Stimulated activated CD4-positive, alpha-beta T cell treated with anti-CD3 and anti-CD28 coated beads, Interleukin-15, amount 100 ng/mL, for 24 hours (primary cell): Measurements from ENCODE around the gene KIAA1614.
"Not testable (repeated sequence)": the region's sequence is repeated elsewhere in the genome, so short reads cannot be mapped to it uniquely, and the experiment has no call there.

Experiments used
- DNase-seq: peaks from one replicate; pipeline ENCODE4 v3.0.0-alpha.2; 2020

Gene KIAA1614

DNA sequence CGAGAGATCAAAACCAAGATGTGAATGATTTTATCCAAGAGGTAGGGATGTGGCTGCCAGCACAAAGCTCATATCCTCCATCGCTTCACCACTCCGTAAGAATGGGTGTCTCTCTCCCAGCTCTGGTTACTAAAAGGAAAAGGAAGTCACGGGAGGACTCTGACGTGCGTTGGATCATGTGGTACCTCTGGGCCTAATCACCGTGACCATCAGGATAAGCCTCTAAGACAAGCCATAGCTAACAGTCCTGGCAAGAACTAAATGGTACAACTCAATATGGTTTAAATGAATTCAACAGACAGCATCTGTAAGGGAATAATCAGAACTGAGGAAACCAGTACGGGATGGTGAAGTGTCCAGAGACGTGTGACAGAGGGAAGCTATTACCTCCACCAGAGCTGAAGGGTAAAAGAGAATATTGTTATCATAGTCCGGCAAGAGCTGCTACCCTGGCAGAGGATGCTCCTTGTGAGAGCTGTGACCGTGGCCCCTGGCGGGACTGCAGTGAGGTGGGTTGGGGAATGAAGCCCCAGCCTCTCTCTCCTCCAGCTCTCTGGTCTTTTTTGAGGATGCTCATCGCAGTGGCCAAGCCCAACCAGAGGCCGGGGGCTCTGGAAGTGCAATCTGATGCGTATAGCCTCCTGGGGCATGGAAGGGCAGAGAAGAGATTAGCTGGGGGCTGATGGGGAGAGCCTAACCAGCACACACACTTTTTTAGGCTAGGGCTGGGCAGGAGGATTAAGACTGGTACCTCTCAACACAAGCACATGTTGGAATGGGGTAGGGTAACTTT, 54.2 kb downstream of the KIAA1614 start:
- no peak for DNase-seq

DNA sequence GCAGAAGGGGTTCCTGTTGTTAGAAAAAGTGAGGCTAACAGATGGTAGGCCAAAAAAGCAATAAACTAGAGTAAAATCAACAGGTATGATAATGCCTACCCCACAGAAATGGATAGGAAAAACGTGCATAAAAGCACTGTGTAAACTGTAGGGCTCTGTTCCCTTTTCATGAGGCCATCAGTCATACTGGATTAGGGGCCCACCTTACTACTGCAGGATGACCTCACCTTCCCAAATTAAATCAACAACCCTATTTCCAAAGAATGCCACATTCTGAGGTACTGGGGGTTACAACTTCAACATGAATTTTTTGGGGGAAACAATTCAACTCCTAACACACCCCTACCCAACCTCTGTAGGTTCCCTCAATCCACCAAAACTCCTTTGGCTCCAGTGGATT, 54.9 kb downstream of the KIAA1614 start:
- no peak for DNase-seq

DNA sequence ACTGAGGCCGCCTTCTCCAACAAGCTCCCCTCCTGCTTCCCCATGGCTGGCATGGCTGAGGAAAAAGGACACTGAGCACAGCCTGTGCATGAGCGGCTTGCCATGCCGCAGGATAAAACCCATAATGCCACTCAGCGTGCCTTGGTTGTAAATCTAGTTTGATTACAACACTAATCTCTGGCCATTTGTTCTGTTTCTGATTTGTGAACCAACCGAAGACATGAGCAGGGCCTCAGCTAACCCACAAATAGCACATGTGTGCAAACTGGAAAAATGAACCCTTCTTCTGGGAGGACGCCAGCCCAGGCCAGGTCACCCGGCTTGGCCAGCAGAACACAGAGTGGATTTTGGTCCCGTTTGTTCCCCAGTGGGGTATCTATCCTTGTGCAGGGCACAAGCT, 56.1 kb downstream of the KIAA1614 start:
- not testable (repeated sequence) for DNase-seq

DNA sequence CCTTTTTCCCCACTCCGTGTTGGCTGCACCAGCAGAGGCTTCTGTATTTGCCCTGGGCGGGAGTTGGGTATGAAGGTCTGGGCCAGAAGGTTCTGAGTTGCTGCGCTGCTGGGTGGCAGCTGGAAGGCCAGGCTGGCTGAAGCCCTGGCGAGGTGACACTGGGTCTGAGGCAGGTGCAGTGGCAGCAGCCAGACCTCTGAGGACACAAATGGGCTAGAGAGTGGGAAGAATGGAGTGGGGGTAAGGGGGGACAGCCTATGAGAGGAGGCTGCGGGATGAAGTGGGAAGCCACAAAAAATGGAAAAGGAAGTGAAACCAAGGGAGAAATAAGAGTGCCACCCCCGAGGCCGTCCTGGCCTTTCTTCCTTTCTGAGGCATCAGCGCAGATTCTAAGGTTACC, 56.7 kb downstream of the KIAA1614 start:
- no peak for DNase-seq

DNA sequence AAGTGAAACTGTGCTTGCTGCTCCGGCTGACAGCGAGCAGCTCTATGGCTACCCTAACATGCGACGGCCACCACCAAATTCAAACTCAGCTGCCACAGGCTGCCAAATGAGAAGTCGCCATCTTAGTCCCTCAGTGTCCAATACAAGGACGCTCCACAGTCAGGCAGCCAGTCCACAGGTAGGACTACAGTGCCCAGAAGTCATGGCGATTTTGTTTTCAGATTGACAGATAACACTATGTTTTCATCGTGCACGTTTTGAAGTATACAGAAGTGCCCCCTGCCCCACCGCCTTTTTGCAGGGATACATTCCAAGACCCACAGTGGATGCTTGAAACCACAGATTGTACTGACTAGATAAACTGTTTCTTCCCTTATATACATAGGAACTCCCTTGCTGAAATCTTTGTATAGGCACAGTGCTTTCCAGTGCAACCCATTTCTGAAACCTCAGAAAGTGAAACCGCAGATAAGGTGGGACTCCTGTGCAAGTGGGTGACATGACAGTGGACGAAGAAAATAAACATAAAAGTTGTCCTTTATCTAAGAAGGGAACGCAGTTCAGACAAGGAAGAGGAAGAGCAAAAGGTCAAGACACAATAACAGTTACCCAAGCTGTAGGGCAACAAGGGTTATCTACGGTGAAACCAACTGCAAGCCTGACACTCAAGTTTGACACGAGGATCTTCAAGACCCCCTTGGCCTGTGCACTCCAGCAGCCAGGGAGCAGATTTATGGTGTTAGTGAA, 57.8 kb downstream of the KIAA1614 start:
- DNase-seq = no peak

DNA sequence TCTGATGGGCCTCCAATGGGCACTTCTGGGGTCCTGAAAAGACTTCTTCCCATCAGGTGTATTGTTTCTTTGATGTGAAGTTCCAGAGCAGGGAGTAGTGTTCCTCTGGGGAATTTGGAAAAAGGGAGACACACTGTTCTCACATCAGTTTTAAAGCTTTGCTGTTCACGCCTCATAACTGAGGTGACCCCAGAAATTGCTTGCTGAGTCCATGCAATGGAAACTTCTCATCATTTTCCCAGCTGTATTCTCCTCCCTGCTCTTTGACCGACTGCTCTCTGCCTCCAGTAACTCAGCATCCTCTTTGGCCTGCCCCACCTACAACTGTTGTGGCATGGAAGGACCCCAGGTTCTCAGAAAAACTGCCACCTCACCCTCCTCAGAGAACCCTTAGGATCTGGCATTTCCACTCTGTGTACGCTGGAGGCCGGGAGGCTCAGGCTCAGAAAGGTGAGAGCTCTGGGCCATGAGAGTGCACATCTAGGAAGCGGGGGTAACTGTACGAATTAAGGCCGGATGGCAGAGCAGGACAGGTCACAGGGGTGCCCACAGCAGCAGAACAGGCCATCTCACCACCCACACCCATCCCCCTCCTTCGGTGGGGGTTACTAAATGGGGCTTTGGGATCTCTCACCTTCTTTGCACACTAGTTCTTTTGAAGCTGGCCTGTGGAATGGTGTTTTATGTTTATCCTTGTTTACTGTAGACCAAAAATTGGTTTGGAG, 58.7 kb downstream of the KIAA1614 start:
- no peak for DNase-seq

DNA sequence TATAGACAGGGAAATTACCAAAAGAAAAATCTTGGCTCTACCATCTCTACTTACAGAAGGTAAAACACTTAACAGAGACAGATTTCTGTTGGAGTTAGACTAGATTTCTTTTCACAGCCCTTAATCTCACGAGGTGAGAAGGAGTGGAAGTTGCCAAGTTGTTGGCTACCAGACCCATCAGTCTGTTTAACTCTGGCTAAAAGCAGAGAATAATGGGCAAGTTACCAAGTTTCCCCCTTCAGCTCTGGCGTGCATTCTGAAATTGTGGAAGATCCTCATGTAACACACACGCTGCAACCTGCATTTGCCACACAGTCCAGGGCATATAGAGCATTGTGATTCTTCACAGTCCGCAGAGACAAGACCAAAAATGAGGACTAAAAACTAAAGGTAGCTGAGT, 60.7 kb downstream of the KIAA1614 start:
- no peak for DNase-seq

DNA sequence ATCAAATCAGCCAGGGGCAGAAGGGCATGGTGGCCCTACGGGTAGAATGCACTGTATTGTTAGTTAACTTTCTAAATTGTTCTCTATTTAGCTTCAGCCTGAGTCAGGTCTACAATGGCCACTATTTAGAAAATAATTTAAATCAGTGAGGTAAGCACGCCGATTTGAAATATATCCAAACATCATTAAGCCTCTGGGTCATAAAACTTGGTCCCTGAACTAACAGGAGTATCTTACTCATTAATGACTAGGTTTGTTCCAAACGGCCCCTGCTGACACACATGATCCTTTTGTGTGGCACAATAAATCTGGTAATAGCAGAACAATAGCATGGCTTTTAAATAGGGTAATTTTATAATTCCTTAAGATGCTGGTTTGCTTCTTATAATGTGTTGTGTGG, 61.5 kb downstream of the KIAA1614 start:
- DNase-seq = no peak

DNA sequence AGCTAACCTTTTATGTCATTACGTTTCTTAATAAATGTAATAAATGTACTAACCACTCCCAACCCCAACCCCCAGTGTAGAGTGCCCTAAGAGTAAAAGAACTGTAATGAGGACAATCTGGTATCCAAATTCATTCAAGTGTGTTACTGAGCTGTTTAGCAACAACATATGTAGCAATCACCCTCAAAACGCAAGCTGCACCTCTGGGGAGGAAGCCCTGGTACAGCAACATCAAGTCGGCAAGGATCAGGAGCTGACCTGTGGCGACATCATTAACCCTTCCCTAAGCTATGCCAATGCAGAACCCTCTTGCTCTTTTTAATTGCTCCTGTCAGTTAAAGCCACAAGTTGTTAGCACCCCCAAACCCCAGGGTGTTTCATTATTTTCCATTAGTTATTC, 62.9 kb downstream of the KIAA1614 start:
- DNase-seq = no peak

DNA sequence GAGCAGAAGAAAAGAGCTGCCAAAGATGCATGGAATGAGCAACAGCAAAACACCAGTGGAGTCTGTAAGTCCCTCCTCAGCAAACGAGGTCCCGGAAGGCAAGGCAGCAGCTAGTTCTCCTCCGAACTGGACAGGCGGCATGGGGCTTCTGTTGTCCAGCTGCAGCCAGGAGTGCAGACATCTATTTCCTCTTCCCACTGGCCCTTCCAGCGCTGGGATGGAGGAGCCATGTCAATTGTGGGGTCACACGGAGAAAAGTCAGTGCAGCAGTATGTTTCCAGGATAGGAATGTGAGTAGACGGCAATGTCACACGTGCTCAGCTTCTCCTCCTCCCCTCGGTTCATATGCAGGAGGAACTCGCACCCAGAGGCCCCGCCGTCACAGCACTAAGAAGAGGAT, 63.5 kb downstream of the KIAA1614 start:
- no peak for DNase-seq

DNA sequence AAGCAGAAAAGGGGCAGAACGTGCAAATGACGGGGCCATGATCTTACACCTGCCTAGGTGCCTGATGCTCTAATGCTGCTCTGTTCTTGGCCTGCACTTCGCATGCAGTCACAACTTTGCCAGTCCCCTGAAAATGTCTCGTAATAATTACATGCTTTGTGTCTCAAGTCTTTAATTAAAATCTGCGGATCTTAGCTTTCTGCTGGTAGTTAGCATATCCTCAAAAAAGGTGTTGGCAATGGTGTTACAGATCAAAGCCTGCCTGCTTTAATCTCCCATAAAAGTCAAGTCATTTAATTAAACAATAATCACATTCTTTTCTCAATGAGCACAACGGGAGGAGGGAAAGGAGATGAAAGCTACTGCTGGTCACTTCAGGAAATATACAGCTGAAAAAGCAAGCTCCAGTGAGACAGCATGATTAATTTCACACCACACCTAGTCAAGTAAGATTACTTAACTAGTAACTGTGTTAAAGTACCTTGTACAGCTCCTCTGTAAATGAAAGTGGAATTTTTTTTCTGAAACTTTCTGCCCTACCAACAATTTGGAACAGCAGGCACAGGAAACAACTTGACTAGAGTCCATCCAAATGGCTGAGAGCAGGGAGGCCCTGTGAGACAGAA, 64.1 kb downstream of the KIAA1614 start:
- DNase-seq = no peak

DNA sequence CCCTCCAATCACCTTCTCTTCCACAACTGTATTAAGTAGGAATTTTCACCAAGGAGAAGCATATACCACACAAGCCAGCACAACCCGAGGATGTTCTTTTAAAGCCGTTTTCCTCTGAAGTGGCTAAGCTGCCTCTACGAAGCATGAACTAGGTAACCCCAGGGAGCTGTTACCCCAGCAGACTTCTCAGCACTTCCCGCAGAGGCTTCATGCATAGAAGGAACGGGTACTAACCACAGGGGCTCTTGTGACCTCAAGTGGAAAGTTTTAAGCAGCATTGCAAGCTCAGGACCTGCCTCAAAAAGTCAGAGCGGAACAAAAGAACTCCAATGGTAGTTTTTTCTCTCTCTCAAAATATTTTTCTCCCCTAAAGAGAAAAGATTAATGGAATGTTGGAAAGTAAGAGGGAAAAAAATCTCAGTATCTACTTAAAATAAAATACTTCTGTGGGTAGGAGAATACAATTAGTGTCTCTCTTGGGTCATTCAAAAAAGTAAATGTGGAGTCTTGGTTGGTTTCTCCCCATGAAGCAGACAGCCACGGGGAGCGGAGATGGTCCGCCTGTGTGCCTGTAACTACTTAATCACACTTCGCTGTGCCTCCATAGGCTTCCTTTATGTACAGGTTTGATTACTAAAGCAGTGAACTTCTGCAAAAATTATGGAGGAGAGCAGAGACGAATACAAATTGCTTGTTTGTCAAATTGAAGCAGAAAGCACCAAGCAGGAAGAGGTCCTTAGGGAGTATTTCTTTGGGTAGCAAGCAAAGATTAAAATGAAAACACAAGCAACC, 69.1 kb downstream of the KIAA1614 start:
- DNase-seq = peak; percentile 50

DNA sequence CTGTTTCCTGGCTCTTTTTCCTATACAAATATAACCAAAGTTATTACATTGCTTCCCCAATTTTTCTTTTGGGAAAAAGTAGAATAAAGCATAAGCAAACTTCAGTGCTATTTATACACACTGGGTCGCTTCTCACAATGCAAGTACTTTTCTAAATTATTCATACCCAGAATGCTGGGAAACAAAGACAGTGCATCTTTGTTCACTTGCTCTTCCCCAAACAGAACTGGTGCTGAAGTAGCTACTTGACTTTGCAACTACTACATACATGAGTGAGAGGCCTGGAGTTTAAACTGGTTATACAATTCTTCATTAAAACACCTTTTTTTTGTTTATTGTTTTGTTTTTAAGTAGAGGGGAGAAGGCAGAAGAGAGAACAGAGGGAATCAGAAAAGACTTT, 69.7 kb downstream of the KIAA1614 start:
- no peak for DNase-seq

DNA sequence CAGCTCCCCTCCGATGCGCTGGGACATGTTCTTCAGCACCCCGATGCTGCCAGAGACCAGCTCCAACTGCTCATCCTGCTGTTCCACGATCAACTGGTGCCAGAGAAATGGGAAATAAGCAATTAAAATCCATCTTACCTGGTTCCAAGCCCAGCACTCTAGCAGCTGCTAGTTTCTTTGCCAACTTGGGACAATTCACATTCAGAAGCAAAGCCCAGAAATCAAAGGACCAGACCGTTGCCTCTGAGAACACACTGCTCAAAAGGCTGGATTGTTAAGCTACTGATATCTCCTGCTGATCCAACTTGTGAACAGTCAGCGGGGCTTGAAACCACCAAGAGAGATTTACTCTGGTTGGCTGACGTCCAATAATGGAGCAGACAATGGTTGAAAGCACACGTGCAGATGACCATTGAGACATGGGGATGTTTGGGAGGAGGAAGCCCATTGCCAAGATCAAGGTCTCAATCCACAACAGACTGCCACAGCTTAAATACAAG, 75.6 kb downstream of the KIAA1614 start:
- no peak for DNase-seq

DNA sequence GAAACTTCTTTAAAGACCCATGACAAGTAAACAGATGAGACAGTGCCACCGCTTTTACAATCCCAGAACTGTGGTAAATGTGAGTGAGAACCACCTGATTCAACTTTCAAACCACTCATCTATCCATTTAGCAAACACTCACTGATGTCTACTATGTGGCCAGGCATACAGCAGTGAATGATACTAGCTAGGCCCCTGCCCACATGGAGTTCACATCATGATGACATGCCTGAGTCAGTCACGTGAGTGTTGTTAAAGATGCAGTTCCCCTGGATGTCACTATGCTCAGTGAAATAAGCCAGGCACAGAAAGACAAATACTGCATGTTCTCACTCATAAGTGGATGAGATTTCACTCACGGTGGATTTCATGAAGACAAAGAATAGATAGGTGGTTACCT, 81.6 kb downstream of the KIAA1614 start:
- no peak for DNase-seq

DNA sequence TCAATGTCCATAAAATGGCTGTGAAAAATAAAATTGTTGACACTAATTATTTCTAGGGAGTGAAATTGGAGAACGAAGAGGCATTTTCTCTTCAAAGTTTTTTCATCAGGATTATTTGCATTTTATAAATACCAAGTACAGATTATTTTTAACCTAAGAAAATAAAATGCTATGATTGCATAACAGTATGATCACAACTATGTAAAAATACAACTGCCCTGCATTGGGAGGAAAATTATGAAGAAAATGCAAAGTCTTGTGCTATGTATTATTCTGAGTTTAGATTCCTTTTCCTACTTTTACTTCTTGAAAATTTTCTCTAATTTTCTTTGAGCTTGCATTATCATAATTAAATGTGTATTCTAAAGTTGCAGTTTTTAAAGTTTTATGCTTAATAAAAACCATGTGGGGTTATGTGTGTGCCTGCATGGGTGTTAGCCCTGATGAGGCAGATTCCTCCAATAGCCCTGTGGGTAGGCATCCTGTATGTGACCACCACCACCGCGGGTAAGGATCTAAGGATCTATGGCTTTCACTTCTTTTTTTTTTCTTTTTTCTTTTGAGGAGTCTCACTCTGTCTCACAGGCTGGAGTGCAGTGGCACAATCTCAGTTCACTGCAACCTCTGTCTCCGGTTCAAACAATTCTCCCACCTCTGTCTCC, 85.3 kb downstream of the KIAA1614 start:
- no peak for DNase-seq
